ENCODE measurements around the gene ZNF839.

The ZNF839 gene

DNA sequence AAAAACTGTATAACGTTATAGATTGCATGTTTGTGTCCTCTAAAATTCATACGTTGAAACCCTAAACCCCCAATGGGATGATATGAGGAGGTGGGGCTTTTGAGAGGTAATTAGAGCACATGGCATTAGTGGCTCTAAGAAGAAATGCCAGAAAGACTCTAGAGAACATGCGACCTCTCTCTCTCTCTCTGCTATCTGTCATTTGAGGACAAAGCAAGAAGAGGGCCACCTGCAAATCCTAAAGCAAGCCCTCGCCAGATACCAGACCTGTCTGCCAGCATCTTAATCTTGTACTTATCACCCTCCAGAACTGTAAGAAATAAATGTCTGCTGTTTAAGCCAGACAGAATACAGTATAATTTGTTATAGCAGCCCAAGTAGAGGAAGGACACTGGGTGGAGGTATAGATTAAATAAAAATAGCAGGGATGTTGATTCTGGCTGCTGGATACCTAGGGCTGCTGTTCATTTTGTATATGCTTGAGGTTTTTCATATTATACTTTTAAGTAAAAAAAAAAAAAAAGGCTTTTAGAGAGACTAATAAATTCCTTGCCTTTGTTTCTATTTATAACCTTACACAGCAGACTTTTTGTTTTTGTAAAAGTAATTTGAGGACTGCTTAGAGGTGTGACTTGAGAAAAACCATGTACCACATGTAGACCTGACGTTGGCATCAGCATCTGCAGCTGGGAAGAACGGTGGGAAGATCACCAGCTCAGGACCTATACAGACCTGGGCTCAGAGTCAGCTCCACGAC lies 41.5 kb upstream of the ZNF839 start:
- TF ChIP-seq, protein P1, sequence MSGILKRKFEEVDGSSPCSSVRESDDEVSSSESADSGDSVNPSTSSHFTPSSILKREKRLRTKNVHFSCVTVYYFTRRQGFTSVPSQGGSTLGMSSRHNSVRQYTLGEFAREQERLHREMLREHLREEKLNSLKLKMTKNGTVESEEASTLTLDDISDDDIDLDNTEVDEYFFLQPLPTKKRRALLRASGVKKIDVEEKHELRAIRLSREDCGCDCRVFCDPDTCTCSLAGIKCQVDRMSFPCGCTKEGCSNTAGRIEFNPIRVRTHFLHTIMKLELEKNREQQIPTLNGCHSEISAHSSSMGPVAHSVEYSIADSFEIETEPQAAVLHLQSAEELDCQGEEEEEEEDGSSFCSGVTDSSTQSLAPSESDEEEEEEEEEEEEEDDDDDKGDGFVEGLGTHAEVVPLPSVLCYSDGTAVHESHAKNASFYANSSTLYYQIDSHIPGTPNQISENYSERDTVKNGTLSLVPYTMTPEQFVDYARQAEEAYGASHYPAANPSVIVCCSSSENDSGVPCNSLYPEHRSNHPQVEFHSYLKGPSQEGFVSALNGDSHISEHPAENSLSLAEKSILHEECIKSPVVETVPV (CRISPR knock-in tag; IDR thresholded peaks at IDR 0.05) = no peak
- no peak for ATAC-seq

DNA sequence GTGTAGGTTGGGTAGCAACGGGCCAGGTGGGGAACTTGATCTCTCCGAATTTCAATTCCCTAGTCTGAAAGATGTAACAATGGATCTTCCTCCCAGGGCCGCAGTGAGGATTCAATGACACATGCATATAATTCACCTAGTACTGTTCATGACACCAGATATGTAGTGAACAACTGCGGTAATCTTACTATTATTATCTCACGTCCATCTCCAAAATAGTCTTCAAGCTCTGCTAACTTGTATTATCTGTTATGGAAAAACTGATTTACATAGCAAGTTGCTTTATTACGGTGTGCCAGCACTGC lies 41.0 kb upstream of the ZNF839 start:
- TF ChIP-seq BACH2 (CRISPR knock-in tag; IDR thresholded peaks at IDR 0.05; ENCODE audit: borderline replicate concordance) (no peak), ESRRG (CRISPR knock-in tag; IDR thresholded peaks at IDR 0.05) (no peak), TCF4 (CRISPR knock-in tag; IDR thresholded peaks at IDR 0.05; ENCODE audit: borderline replicate concordance) (no peak), ZFP3 (CRISPR knock-in tag; IDR thresholded peaks at IDR 0.05) (no peak), PPARA (CRISPR knock-in tag; IDR thresholded peaks at IDR 0.05; ENCODE audit: borderline replicate concordance) (no peak), ZNF70 (CRISPR knock-in tag; IDR thresholded peaks at IDR 0.05) (no peak), GLIS3 (CRISPR knock-in tag; IDR thresholded peaks at IDR 0.05) (no peak), ISL1 (CRISPR knock-in tag; IDR thresholded peaks at IDR 0.05) (no peak), ARNTL (CRISPR knock-in tag; IDR thresholded peaks at IDR 0.05; ENCODE audit: borderline replicate concordance, low read depth) (no peak), SNAI2 (CRISPR knock-in tag; IDR thresholded peaks at IDR 0.05) (no peak), OSR1 (CRISPR knock-in tag; IDR thresholded peaks at IDR 0.05) (no peak), ZFP30 (CRISPR knock-in tag; IDR thresholded peaks at IDR 0.05) (no peak), ZNF565 (CRISPR knock-in tag; conservative IDR thresholded peaks at IDR 0.05; ENCODE audit: low read depth) (no peak), CSDC2 (CRISPR knock-in tag; IDR thresholded peaks at IDR 0.05) (no peak), TOX (CRISPR knock-in tag; IDR thresholded peaks at IDR 0.05; ENCODE audit: borderline replicate concordance) (no peak)
- TF ChIP-seq, protein P2, sequence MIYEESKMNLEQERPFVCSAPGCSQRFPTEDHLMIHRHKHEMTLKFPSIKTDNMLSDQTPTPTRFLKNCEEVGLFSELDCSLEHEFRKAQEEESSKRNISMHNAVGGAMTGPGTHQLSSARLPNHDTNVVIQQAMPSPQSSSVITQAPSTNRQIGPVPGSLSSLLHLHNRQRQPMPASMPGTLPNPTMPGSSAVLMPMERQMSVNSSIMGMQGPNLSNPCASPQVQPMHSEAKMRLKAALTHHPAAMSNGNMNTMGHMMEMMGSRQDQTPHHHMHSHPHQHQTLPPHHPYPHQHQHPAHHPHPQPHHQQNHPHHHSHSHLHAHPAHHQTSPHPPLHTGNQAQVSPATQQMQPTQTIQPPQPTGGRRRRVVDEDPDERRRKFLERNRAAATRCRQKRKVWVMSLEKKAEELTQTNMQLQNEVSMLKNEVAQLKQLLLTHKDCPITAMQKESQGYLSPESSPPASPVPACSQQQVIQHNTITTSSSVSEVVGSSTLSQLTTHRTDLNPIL (CRISPR knock-in tag; IDR thresholded peaks at IDR 0.05; ENCODE audit: low read depth) = no peak
- TF ChIP-seq, protein P3, sequence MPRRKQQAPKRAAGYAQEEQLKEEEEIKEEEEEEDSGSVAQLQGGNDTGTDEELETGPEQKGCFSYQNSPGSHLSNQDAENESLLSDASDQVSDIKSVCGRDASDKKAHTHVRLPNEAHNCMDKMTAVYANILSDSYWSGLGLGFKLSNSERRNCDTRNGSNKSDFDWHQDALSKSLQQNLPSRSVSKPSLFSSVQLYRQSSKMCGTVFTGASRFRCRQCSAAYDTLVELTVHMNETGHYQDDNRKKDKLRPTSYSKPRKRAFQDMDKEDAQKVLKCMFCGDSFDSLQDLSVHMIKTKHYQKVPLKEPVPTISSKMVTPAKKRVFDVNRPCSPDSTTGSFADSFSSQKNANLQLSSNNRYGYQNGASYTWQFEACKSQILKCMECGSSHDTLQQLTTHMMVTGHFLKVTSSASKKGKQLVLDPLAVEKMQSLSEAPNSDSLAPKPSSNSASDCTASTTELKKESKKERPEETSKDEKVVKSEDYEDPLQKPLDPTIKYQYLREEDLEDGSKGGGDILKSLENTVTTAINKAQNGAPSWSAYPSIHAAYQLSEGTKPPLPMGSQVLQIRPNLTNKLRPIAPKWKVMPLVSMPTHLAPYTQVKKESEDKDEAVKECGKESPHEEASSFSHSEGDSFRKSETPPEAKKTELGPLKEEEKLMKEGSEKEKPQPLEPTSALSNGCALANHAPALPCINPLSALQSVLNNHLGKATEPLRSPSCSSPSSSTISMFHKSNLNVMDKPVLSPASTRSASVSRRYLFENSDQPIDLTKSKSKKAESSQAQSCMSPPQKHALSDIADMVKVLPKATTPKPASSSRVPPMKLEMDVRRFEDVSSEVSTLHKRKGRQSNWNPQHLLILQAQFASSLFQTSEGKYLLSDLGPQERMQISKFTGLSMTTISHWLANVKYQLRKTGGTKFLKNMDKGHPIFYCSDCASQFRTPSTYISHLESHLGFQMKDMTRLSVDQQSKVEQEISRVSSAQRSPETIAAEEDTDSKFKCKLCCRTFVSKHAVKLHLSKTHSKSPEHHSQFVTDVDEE (CRISPR knock-in tag; IDR thresholded peaks at IDR 0.05) = no peak
- TF ChIP-seq, protein P4, sequence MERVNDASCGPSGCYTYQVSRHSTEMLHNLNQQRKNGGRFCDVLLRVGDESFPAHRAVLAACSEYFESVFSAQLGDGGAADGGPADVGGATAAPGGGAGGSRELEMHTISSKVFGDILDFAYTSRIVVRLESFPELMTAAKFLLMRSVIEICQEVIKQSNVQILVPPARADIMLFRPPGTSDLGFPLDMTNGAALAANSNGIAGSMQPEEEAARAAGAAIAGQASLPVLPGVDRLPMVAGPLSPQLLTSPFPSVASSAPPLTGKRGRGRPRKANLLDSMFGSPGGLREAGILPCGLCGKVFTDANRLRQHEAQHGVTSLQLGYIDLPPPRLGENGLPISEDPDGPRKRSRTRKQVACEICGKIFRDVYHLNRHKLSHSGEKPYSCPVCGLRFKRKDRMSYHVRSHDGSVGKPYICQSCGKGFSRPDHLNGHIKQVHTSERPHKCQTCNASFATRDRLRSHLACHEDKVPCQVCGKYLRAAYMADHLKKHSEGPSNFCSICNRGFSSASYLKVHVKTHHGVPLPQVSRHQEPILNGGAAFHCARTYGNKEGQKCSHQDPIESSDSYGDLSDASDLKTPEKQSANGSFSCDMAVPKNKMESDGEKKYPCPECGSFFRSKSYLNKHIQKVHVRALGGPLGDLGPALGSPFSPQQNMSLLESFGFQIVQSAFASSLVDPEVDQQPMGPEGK (CRISPR knock-in tag; IDR thresholded peaks at IDR 0.05; ENCODE audit: borderline replicate concordance) = no peak
- TF ChIP-seq, protein P1 (CRISPR knock-in tag; IDR thresholded peaks at IDR 0.05) = no peak
- no peak for ATAC-seq

DNA sequence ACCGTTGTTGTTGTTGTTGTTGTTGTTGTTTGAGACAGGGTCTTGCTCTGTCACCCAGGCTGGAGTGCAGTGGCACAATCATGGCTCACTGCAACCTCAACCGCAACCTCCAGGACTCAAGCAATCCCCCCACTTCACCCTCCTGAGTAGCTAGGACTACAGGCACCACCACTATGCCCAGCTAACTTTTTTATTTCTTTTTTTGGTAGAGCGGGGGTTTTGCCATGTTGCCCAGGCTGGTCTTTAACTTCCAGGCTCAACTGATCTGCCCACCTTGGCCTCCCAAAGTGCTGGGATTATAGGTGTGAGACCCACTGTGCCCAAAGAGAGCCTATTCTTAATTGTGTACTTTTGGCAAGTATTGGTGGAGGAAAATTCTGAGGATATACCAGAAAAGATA lies 40.3 kb upstream of the ZNF839 start:
- ATAC-seq = no peak
- TF ChIP-seq ZNF565 (CRISPR knock-in tag; conservative IDR thresholded peaks at IDR 0.05; ENCODE audit: low read depth) = no peak
- TF ChIP-seq TOX (CRISPR knock-in tag; IDR thresholded peaks at IDR 0.05; ENCODE audit: borderline replicate concordance) = no peak
- no peak for TF ChIP-seq SNAI2 (CRISPR knock-in tag; IDR thresholded peaks at IDR 0.05)
- no peak for TF ChIP-seq TCF4 (CRISPR knock-in tag; IDR thresholded peaks at IDR 0.05; ENCODE audit: borderline replicate concordance)
- TF ChIP-seq, protein P2 (CRISPR knock-in tag; IDR thresholded peaks at IDR 0.05; ENCODE audit: low read depth) = no peak
- no peak for TF ChIP-seq ZNF8 (CRISPR knock-in tag; IDR thresholded peaks at IDR 0.05)
- TF ChIP-seq GLIS3 (CRISPR knock-in tag; IDR thresholded peaks at IDR 0.05) = no peak
- TF ChIP-seq, protein P5, sequence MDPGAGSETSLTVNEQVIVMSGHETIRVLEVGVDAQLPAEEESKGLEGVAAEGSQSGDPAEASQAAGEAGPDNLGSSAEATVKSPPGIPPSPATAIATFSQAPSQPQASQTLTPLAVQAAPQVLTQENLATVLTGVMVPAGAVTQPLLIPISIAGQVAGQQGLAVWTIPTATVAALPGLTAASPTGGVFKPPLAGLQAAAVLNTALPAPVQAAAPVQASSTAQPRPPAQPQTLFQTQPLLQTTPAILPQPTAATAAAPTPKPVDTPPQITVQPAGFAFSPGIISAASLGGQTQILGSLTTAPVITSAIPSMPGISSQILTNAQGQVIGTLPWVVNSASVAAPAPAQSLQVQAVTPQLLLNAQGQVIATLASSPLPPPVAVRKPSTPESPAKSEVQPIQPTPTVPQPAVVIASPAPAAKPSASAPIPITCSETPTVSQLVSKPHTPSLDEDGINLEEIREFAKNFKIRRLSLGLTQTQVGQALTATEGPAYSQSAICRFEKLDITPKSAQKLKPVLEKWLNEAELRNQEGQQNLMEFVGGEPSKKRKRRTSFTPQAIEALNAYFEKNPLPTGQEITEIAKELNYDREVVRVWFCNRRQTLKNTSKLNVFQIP (CRISPR knock-in tag; IDR thresholded peaks at IDR 0.05; ENCODE audit: borderline replicate concordance, low read depth) = no peak
- no peak for TF ChIP-seq ARNTL (CRISPR knock-in tag; IDR thresholded peaks at IDR 0.05; ENCODE audit: borderline replicate concordance, low read depth)
- TF ChIP-seq BACH2 (CRISPR knock-in tag; IDR thresholded peaks at IDR 0.05; ENCODE audit: borderline replicate concordance) = no peak
- TF ChIP-seq OSR1 (CRISPR knock-in tag; IDR thresholded peaks at IDR 0.05) = no peak
- TF ChIP-seq ZFP30 (CRISPR knock-in tag; IDR thresholded peaks at IDR 0.05) = no peak
- TF ChIP-seq, protein P3 (CRISPR knock-in tag; IDR thresholded peaks at IDR 0.05) = no peak
- TF ChIP-seq PPARA (CRISPR knock-in tag; IDR thresholded peaks at IDR 0.05; ENCODE audit: borderline replicate concordance) = no peak
